ENCODE measurements around the gene ALPI. TPM values are rescaled to one million over a fixed set of nuclear protein-coding genes. Genes with fewer than 3 reads are reported as not detected.
A peak's percentile ranks its signal among the peaks of the same experiment; 100 is the strongest.

ALPI gene
- total RNA-seq, 1 donor from 2014 or later, result not detected

DNA sequence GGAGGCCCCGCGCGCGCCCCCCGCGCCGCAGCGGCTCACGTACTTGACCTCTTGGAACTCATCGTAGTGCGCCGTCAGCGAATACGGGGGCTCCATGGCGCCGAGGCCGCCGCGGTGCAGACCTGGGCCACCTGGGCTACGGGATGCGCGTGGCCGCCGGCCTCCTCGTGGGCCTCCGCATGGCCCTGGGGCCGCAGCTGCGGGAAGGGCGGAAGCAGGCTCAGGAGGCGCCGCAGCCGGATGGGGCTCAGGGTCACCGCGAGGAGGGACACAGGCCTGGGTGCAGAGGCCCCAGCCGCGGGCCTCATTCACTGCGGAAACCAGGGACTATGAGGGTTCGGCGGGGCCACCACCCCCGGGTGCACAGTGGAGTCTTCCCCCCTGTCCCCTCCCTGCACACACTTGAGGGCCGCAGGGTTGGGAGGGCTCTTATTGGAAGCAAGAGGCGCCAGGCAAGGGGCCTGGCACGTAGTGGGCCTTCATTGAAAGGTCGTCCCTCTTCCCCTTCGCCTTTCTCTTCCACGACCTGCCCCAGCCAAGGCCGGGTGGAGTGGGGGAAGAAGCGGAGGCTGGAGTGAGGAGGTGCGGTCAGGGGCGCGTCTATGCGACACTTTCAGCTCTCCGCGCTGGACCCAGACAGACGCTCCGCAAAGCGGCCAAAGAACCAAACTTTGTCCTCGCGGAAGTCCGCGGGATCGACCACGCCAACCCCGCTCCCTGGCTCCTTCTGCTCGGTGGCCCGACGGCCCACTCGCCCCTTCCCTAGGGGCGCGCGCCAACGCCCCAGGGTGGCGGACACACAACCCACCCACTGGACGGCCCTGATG, 30.8 kb downstream of the ALPI start:
- no peak for ATAC-seq

DNA sequence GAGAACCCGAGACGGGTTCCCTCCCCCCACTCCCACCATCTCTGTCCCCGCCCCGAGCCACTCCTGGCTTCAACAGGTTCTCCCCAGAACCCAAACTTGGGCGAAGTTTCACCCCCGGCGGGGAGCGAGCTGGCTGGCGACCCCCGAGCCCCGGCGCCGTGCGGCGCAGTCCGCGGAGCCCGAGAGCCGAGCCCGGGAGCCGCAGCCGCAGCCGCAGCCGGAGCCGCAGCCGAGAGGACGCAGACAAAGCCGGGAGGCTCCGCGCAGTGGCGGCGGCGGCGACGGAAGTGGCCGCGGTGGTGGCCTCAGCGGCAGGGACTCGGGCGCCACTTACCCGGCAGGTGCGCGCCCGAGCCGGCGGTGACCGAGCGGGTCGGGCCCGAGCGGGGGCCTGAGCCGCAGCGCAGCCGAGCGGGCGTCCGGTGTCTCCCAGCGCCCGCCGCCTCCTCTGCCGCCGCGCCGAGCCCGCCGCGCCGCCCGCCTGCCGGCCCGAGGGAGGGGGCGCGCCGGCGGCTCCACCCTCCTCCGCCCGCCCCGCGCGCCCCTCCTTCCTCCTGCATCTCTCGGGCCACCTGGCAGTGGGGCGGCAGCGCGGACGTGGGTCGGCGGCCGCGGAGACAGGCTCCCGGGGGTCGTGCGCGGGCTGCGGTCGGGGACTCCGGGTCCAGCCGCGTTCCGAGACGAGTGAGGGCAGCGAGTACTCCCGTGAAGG, 31.6 kb downstream of the ALPI start, which contains the start of gene ECEL1:
TSS of gene ECEL1 (minus strand) at position 450 of the 712 bp plus-strand sequence. CDS start 1,181 bp downstream, outside the sequence.
- no peak for ATAC-seq

DNA sequence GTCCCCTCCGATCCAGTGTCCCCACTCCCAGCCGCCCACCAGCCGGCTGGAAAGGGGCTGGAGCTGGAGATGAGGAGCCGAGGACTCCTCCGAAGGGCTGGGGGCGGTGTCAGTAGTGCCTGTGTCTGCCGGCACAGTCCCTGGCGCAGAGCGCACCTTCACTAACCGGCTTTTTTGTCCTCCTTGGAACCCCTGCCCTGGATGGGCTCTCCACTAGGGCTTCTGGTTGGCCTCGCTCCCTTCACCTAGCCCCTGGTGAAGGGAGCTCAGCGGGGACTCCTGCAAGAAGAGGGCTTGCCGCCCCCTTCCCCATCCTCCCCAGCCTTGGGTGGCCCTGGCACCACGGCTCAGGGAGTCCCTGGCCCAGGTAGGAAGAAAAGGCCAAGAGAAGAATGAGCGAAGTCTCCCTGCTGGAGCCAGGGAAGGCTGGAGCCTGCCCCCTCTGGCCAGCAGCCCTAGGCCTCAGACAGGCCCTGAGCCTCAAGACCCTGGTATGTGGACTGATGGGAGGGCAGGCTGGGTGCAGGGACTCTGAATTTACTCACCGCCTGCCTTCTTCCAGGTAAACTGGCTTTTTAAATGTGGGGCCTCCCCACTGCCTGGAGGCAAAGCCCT, 32.3 kb downstream of the ALPI start:
- no peak for ATAC-seq

DNA sequence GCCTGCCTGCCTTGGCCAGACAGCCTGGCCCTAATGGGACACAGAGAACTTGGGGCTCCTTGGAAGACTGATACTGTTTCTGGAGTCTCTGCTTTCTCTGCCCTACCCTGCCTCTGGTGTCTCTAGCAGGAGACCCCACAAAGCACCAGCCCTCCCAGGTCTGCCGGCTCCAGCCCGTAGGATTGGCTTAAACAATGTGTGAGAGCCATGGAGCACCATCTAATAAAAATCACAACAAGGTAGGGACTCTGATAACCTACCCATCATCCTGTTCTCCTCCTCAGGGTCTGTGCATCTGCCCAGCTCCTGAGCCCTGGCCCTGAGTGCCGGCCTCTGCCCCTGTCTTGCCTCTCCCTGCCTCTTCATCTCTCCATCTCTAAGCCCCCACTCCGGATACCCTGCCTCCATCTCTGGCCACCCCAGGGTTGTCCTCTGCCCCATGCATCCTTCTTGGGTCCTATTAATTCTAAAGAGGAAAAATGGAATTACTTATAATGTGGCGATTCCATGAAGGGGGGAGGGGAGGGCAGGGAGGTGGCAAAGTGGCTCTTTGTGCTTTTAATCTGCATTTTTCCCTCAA, 32.9 kb downstream of the ALPI start:
- ATAC-seq, result no peak

DNA sequence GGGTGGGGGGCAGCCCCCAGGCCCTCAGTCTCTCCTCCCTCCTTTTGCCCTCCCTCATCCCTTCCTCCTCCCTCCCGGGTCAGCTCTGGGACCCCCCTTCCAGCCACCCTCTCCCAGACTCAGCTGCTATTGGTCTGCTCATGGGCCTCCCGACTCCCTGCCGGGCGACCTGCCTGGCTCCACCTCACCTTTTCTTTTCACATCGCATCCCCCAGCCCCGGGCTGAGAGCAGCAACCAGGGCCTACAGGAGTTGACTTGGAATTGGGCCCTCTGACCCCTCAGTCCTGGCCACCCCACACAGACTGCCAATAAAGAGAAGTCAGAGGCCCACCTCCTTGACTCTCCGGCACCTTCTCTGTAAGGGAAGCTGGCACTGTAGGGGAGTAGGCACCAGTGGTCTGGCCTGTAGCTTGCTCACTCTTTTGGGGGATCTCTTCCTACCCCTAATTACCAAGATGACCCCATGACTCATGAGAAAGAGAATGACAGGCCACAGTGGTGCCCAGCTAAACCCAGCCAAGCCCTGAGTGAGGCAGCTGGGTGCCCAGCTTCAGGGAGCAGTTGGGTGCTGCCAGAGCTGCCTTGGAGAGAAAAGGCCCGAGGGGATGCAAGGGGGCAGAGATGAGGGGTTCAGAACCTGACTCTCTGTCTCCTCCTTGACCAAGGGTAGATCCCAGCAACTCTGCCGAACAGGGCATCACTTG, 33.7 kb downstream of the ALPI start:
- no peak for ATAC-seq

DNA sequence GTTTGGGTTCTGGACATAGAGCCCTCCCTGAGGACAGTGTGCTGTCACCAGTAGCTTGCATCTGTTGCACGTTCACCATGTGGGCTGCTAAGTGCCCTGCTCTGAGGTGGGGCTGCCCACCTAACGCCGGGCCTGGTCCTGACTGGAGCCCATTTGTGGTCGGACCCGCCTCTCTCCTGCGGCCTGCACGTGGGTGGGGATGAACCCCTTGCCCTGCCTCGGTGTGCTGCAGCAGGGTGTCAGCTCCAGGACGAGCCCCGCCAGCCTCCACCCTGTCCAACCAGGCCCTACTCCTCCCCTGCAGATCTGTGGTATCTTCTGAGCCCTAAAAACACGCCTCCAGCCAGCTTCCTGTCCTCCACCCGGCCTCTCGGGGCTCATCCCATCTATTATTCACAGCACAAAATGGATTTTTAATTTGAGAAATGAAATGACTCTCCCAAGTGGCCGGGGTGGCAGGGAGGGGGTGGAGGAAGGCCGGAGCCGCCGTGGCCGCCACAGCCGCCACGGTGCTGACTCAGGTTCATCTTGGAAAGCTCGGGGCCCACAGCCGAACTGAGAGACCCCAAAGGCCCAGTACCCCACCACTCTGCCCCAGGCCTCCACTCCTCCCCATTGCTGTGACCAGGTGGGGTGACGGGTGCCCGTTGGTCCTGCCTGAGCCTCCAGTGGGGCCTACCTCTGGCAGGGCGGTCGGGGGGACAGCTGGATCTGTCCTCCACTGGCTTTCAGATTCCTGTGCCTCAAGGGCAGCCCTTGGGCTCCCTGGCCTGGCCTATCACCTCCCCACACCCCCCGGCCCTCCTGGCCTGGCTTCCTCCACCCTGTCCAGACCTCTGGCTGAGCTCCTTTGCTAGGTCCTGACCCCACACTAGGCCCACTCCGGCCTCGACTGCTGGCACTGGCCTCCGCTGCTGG, 34.5 kb downstream of the ALPI start:
- no peak for ATAC-seq

DNA sequence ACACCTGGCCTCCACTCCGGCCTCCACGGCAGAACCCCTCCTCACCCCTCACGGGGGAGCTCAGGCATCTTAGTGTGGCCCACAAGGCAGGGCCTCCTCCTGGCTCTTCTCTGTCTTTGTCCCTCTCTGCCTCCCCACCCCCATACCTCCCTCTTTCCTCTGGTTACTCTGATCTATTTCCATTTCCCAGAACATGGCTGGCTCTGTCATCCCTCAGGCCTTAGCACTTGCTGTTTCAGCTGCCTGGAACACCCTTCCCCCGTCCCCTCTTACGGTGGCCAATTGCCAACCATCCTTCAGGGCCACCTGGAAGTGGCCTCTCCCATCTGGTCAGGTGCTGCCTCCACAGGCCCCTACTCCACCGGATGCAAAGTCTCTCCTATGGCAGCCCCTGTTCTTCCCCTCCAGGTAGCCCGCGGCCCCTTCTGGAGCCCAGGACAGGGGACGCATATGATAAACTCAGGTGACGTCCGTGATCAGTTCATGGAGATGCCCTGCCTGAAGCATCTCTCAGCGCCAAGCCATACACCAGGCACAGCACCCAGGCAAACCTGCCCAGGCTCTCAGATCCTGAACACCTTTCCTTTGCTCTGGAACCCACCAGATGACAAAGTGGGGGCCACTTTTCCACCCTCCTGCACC, 35.3 kb downstream of the ALPI start:
- ATAC-seq, result no peak

DNA sequence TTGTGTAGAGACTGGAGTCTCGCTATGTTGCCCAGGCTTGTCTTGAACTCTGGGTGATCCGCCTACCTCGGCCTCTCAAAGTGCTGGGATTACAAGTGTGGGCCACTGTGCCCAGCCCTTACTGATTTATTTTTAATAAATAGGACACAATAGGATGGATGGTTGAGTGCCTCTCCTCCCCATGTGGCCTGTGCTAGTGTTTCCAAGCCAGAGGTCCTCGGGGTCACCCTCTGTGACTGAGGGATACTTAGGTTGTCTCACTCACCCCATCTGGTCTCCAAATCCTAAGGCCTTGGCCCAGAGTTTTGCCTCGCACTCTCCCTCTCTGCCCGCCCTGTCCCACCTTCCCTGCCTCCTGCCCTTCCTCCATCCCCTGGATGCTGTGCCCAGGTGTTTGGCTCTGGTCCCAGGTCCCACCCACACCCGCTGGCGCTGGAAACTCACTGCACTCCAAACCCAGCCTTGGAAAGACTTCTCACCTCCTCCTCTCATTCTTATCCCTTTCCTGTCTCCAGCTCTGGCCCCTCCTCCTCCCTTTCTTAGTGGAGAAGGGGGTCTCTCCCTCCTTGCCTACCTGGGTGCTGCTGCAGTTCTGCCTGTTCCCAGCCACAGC, 36.4 kb downstream of the ALPI start:
- no peak for ATAC-seq

DNA sequence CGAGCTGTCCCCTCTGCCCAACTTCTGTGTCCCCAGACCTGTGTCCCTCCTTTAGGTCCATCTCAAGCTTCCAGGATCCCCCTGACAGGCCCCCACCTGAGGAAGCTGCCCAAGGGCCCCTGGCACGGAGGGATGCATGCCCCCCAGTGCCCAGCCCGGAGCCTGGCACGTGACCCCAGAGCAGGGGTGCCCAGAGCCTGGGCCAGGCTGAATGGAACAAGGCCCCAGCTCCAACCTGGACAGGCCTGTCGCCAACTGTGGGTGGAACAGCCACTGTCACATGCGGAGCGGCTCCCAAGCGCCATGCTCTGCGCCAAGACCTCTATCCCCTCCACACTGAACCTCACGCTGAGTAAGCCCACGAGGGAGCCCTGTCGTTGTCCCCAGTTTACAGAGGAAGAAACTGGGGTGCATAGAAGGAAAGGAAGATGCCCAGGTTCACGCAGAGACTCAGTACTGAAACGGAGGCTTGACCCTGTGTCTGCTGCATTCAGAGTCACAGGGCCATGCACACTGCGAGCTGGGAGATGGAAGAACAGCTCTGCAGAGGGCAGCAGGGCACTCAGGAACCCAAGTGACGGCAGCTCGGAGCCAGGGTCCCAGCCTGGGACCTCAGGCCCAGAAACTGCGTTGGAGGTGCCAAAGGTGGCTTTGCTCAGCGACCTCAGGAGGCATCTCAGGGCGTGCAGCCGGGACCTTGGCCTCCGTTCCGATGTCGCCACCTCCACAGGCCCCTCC, 37.2 kb downstream of the ALPI start:
- ATAC-seq, result no peak

DNA sequence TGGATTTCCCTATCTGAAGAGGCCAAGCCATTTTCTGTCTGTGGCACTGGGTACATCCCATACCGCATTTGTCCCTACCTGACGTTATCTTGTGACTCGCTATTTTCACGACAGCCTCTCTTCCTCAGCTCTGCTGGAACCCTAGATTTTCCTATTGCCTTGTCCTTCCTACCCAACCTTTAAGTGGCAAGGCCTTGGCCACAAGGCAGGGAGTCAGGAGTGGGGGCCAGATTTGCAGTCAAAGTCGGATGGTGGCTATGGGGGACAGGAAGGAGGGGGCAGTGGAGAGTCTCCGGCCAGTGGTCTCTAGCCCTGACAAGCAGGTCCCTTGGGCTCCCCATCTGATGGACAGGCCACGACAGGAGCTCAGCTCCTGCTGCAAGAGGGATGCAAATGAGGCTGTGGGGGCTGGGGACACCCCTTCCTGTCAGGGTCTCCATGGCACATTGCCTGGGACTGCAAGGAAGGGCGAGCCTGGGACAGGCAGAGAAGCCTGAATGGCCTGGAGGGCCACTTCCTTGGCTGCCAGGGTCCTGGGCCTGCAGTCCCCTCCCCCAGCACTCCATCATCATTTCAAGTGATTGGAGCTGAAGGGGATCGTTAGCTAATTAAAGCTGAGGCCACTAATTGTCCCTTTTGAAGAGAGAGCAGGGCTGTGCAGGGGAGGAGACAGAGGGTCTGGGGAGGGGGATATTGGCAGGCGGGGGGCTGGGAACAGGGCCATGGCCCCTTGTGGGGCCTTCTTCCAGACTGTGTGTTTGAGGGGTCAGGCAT, 37.9 kb downstream of the ALPI start:
- no peak for ATAC-seq

DNA sequence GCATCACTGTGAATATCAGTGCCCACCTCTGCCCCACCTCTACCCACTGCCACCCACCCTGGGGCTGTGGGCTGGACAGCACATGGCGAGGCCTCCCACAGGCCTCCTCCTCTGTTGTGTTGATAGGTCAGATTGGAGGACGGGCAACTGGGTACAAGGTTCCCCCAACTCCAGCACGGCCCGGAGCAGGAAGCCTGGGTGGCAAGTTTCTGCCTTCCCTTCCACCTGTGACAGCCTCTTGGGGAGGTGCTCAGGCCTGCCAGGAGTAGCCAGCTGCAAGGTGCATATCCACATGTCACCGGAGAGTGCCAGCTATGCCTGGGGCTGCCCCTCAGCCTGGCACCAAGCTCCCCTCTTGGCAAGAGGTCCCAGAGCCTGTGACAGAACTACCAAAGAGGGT, 38.6 kb downstream of the ALPI start:
- ATAC-seq, result no peak

DNA sequence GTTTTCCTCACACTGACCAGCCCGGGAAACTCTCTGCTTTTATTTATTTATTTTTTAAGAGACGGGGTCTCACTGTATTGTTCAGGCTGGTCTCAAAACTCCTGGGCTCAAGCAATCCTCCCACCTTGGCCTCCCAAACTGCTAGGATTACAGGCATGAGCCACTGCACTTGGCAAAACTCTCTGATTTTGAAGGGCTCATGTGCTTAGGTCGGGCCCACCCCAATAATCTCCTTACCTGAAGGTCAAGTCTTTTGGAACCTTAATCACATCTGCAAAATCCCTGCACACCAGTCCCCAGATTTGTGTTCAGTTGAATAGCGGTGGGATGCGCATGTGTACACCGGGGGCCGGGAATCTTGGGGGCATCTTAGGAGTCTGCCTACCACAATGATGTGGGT, 39.3 kb downstream of the ALPI start:
- no peak for ATAC-seq

DNA sequence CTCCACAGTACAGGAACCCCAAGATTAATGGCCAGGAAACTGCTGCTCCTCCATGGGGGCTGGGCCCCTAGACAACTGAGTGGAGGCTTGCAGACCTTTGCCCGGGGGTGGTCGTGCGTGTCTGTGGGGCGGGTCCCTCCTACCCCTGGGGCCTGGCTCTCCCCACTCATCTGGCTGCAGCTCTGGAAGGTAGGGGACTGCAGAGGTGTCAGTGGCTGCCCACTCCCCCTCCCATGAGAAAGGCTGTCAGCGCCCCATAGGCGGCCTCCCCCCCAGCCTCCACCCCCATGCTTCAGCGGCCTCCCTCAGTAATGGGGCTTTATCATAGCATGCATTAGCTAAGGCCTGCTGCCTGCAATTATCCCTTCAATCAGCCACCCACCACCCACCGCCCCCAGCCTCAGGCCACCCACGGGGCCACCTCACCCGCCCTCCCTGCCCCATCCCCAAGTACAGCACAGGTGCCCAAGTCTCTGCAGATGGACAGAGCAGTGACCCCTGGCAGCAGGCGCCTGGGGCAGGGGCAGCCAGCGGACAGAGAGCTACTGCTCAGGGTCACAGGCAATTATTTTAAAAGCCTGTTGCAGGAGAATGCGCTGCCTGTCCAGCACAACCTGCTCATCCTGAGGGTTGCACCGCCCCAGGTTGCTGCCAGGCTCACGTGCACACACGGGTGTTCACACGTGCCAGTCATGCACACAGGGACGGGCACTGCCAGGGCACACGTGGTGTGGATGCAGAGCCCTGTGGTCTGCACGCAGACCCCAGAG, 40.7 kb downstream of the ALPI start:
- no peak for ATAC-seq

DNA sequence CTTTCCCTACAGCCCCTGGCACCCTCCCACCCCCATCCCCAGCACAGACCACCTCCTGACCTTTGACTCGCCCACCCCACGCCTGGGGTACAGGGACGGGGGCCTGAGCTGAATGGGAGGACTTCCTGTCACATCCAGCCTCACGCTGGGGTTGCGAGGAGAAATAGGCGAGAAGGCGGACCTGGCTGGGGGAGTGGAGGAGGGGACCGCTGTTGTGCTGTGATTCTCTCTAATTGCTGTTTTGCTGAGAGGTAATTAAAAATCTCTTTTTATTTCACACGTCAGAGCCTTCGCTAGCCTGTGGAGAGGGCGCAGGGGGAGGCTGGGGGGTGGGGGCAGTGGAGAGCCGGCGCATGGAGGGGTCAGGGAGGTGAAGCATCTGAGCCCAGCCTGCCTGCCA, 41.4 kb downstream of the ALPI start:
- no peak for ATAC-seq

DNA sequence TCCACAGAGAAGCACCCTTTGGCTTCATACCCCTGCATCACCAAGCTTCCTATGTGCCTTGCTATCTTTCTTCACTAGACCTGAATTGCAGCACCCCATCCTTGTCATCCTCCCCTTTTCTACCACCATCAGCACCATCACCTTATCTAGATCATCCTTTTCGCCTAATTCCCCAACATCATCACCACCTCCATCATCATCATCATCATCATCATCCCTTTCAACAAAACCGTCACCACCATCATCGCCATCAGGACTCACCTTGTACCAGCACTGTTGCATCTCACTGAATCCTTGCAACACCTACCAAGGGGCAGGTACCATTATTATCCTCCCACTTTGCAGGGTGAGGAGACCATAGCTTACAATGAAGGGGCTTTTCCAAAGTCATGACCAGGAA, 42.5 kb downstream of the ALPI start:
- ATAC-seq, result no peak

DNA sequence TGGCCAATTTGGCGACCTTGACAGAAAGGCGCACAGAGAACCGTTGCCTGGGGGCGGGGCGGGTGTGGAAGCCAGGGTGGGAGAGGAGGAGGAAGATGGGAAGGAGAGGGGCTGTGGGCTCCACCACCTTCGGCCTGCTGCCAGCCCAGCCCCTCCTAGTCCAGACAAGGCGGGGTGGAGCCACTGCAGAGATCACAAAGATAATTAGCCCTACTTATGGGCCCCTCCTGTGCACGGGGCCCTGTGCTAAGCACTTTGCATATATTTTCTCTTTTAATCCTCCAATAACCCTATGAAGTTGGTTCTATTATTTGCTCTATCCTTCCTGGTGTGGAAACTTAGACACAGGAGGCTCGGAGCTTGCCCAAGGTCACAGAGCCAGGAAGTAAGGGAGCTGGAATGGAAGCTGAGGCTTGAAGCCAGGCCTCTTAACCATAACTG, 45.4 kb downstream of the ALPI start:
- ATAC-seq, result no peak

DNA sequence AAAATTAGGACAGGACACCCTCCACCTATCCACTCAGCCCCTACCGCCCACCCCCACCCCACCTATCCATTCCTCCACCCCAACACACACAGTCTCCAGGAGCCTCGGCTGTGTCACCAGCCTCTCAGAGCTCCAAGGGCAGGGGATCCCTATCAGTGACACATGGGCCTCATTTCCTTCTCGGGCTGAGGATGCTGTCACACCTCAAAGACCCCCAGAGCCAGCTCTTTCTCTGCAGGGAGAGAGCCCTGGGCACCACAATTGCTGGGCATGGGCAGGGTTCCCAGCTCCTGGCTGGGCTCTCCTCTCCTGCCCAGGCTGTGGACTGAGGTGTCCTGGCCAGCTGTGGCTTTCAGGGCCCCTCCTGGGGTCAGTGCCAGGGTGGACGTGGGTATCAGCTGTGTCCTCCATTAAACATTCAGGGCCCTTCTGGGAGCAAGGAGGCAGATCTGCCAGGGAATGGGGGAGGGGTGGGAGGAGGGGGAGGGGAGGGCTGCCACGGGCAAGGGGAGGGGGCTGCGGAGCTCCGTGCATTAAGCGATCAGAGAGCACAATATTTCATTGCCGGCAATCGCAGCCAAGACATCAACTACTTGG, 45.9 kb downstream of the ALPI start:
- ATAC-seq, result no peak

DNA sequence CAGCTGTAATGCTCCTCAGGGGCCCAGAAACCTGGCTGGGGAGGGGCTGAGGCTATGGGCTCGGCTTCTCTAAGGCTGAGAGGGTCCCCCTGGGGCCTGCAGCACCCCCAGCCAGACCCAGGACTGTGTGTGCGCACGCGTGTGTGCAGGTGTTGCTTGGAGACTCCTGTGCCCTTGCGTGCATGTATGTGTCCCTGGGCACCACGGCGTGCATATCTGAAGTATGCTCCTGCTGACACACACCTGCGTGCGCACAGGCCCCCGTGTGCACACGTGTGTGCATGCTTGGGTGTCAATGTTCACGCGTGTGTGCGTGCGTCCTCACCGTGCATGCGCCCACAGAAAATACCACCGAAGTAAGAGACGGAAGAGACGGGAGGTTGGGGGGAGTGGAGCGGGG, 46.6 kb downstream of the ALPI start:
- peak; percentile 9 for ATAC-seq
